H1 (cell line): Measurements from ENCODE around the gene RFLNA. TPM values are rescaled to one million over a fixed set of nuclear protein-coding genes. Genes with fewer than 3 reads are reported as not detected.

Source experiments
- CTCF ChIA-PET: fragments of 300-600 bp; sonication (Branson Sonifier 250); formaldehyde crosslinking; loops from one replicate; lab custom pipeline; 2021; ENCODE audit not compliant: partially characterized antibody; lab: Charles Lee
- POLR2A ChIA-PET: fragments of 300-600 bp; sonication (Branson Sonifier 250); formaldehyde crosslinking; loops from one replicate; lab custom pipeline; 2021; ENCODE audit warnings: inconsistent platforms; ENCODE audit not compliant: partially characterized antibody; lab: Charles Lee
- DNase-seq, 2 experiments: peaks; one replicate each; pipeline versions ENCODE4 v3.0.0 to v3.0.0-alpha.2; 2010 to 2022; ENCODE audit warnings: low spot score in 2 of 2, low read depth in 1 of 2, mixed read lengths in 1 of 2
- FAIRE-seq: peaks from 2 replicates; lab custom pipeline; 2011; peaks lifted over from hg19 to GRCh38; lab: Jason Lieb, UNC
- H2AFZ ChIP-seq: 2 replicates; pipeline ENCODE4 v1.8.1; 2012; ENCODE audit warnings: low read length, inconsistent platforms
- H2AK5ac ChIP-seq: 2 replicates; pipeline ENCODE4 v1.6.1; 2013; ENCODE audit warnings: low read depth, low read length
- H2BK120ac ChIP-seq: replicated peaks from 2 replicates; pipeline ENCODE3; 2013; ENCODE audit warnings: low read depth, low read length, inconsistent platforms
- H2BK12ac ChIP-seq: 2 replicates; pipeline ENCODE4 v1.6.1; 2013; ENCODE audit warnings: low read depth, low read length
- H2BK15ac ChIP-seq: 2 replicates; pipeline ENCODE4 v1.6.1; 2013; ENCODE audit warnings: low read length
- H2BK20ac ChIP-seq: 2 replicates; pipeline ENCODE4 v1.6.1; 2013; ENCODE audit warnings: low read length
- H2BK5ac ChIP-seq: 2 replicates; pipeline ENCODE4 v1.6.1; 2013; ENCODE audit warnings: low read depth, low read length
- H3K14ac ChIP-seq: 2 replicates; pipeline ENCODE4 v1.6.1; 2013; ENCODE audit warnings: inconsistent platforms; ENCODE audit not compliant: insufficient read length
- H3K18ac ChIP-seq: 2 replicates; pipeline ENCODE4 v1.6.1; 2013; ENCODE audit warnings: low read length; ENCODE audit errors: extremely low read depth
- H3K23ac ChIP-seq: 2 replicates; pipeline ENCODE4 v1.6.1; 2013; ENCODE audit warnings: inconsistent platforms; ENCODE audit not compliant: insufficient read length
- H3K23me2 ChIP-seq: 2 replicates; pipeline ENCODE4 v1.6.1; 2013; ENCODE audit warnings: low read depth, low read length
- H3K27ac ChIP-seq: 2 replicates; pipeline ENCODE4 v1.6.1; 2011; ENCODE audit warnings: low read depth, low read length, inconsistent platforms
- H3K27me3 ChIP-seq, 4 experiments: replicated peaks in 1 of 4; 1 replicate in 1 of 4; 2 replicates in 3 of 4; pipeline versions ENCODE4 v1.6.1 to v1.8.1; 2011 to 2013; ENCODE audit warnings: low read length in 3 of 4, mild to moderate bottlenecking in 3 of 4, inconsistent platforms in 2 of 4, mixed read lengths in 2 of 4, moderate library complexity in 1 of 4; ENCODE audit not compliant: control insufficient read depth in 3 of 4, insufficient read depth in 3 of 4; ENCODE audit errors: extremely low read depth in 1 of 4
- H3K36me3 ChIP-seq, 4 experiments: 2 replicates each; pipeline versions ENCODE4 v1.6.1 to v1.8.1; 2011 to 2013; ENCODE audit warnings: mild to moderate bottlenecking in 4 of 4, low read length in 3 of 4, moderate library complexity in 2 of 4, control low read depth in 1 of 4, inconsistent platforms in 1 of 4; ENCODE audit not compliant: insufficient read depth in 4 of 4, control insufficient read depth in 2 of 4
- H3K4ac ChIP-seq: replicated peaks from 2 replicates; pipeline ENCODE3; 2013; ENCODE audit warnings: low read length, low read depth, mixed read lengths, inconsistent platforms; ENCODE audit not compliant: insufficient read length
- H3K4me1 ChIP-seq, 4 experiments: replicated peaks in 1 of 4; 1 replicate in 1 of 4; 2 replicates in 3 of 4; pipeline versions ENCODE4 v1.6.1 to v1.8.1; 2011 to 2013; ENCODE audit warnings: low read length in 3 of 4, inconsistent platforms in 2 of 4, mixed read lengths in 1 of 4; ENCODE audit not compliant: insufficient read depth in 4 of 4, control insufficient read depth in 3 of 4
- H3K4me2 ChIP-seq, 2 experiments: 2 replicates each; pipeline versions ENCODE4 v1.6.1 to v1.8.1; 2011 to 2013; ENCODE audit warnings: low read depth in 2 of 2, low read length in 2 of 2, control low read depth in 1 of 2, inconsistent platforms in 1 of 2, mild to moderate bottlenecking in 1 of 2; ENCODE audit not compliant: insufficient read depth in 1 of 2
- H3K4me3 ChIP-seq, 4 experiments: fragments of 200-600, 300-600 bp in 1 of 4; sonication (generic), shearing (Covaris generic), sonication (Bioruptor Twin) in 1 of 4; 2 replicates each; pipeline versions ENCODE4 v1.5.1 to v1.8.1; 2011 to 2016; ENCODE audit warnings: low read length in 4 of 4, low read depth in 3 of 4, control low read depth in 2 of 4, inconsistent platforms in 2 of 4, mild to moderate bottlenecking in 2 of 4, mixed read lengths in 1 of 4, moderate library complexity in 1 of 4; ENCODE audit not compliant: insufficient read depth in 2 of 4; ENCODE audit errors: extremely low read depth in 1 of 4
- H3K56ac ChIP-seq: replicated peaks from 2 replicates; pipeline ENCODE3; 2013; ENCODE audit warnings: low read depth, mild to moderate bottlenecking, mixed read lengths, low read length, inconsistent platforms; ENCODE audit not compliant: insufficient read length
- H3K79me1 ChIP-seq: 2 replicates; pipeline ENCODE4 v1.6.1; 2013; ENCODE audit warnings: low read depth, low read length, control low read depth
- H3K79me2 ChIP-seq, 2 experiments: 2 replicates each; pipeline versions ENCODE4 v1.6.1 to v1.8.1; 2012 to 2013; ENCODE audit warnings: low read length in 2 of 2, mild to moderate bottlenecking in 2 of 2, inconsistent platforms in 1 of 2; ENCODE audit not compliant: insufficient read depth in 2 of 2, control insufficient read depth in 1 of 2
- H3K9ac ChIP-seq, 4 experiments: replicated peaks in 1 of 4; 1 replicate in 1 of 4; 2 replicates in 3 of 4; pipeline versions ENCODE4 v1.6.1 to v1.8.1; 2011 to 2013; ENCODE audit warnings: low read depth in 3 of 4, low read length in 3 of 4, control low read depth in 2 of 4, mild to moderate bottlenecking in 2 of 4, moderate library complexity in 2 of 4, inconsistent platforms in 1 of 4; ENCODE audit errors: extremely low read depth in 1 of 4
- H3K9me3 ChIP-seq, 2 experiments: 2 replicates each; pipeline versions ENCODE4 v1.6.1 to v1.8.1; 2012 to 2013; ENCODE audit warnings: mild to moderate bottlenecking in 2 of 2, moderate library complexity in 2 of 2, control low read depth in 1 of 2, inconsistent platforms in 1 of 2, low read depth in 1 of 2, low read length in 1 of 2, mixed read lengths in 1 of 2; ENCODE audit not compliant: insufficient read depth in 2 of 2
- H4K20me1 ChIP-seq, 2 experiments: replicated peaks in 1 of 2; 2 replicates each; pipeline versions ENCODE3 to v1.8.1; 2011 to 2013; ENCODE audit warnings: inconsistent platforms in 2 of 2, low read length in 2 of 2, mild to moderate bottlenecking in 1 of 2; ENCODE audit not compliant: insufficient read depth in 2 of 2, control insufficient read depth in 1 of 2
- H4K5ac ChIP-seq: 2 replicates; pipeline ENCODE4 v1.6.1; 2013; ENCODE audit warnings: low read length, low read depth, mixed read lengths, inconsistent platforms; ENCODE audit not compliant: insufficient read length
- H4K8ac ChIP-seq: 2 replicates; pipeline ENCODE4 v1.8.0; 2013; ENCODE audit warnings: mild to moderate bottlenecking, moderate library complexity, low read length, inconsistent platforms; ENCODE audit not compliant: insufficient read depth; ENCODE audit errors: extremely low read depth
- H4K91ac ChIP-seq: replicated peaks from 2 replicates; pipeline ENCODE3; 2013; ENCODE audit warnings: low read length, mixed read lengths, inconsistent platforms; ENCODE audit not compliant: insufficient read length
- BCL11A ChIP-seq, 2 experiments: IDR thresholded peaks; one replicate each; pipeline ENCODE4 v1.6.1; 2011; ENCODE audit warnings: low read depth in 2 of 2, low read length in 2 of 2, mild to moderate bottlenecking in 2 of 2
- GABPA ChIP-seq: IDR thresholded peaks from 2 replicates; pipeline ENCODE4 v1.6.1; 2011; ENCODE audit warnings: mild to moderate bottlenecking, low read length, moderate library complexity, borderline replicate concordance; ENCODE audit not compliant: insufficient read depth
- HDAC2 ChIP-seq, 2 experiments: fragments of 300-600 bp in 1 of 2; sonication (generic) in 1 of 2; IDR thresholded peaks; 2 replicates each; pipeline ENCODE4 v1.6.1; 2011 to 2012; ENCODE audit warnings: low read depth in 2 of 2, low read length in 2 of 2, mild to moderate bottlenecking in 2 of 2, moderate library complexity in 2 of 2, borderline replicate concordance in 1 of 2, inconsistent platforms in 1 of 2
- POLR2A ChIP-seq, 2 experiments: IDR thresholded peaks; 1 replicate in 1 of 2; 2 replicates in 1 of 2; pipeline ENCODE4 v1.6.1; 2011; ENCODE audit warnings: low read depth in 2 of 2, low read length in 2 of 2, mild to moderate bottlenecking in 2 of 2; ENCODE audit errors: control extremely low read depth in 1 of 2
- POU5F1 ChIP-seq: IDR thresholded peaks from 2 replicates; pipeline ENCODE4 v1.6.1; 2011; ENCODE audit warnings: low read depth, mild to moderate bottlenecking, low read length, moderate library complexity
- TAF1 ChIP-seq: IDR thresholded peaks from 2 replicates; pipeline ENCODE4 v1.6.1; 2011; ENCODE audit warnings: mild to moderate bottlenecking, low read depth, low read length
- TEAD4 ChIP-seq: IDR thresholded peaks from 2 replicates; pipeline ENCODE4 v1.6.1; 2012; ENCODE audit warnings: low read depth, low read length, inconsistent platforms, mixed read lengths
- YY1 ChIP-seq: IDR thresholded peaks from 2 replicates; pipeline ENCODE4 v1.6.1; 2011; ENCODE audit warnings: low read depth, mild to moderate bottlenecking, low read length
- WGBS, 2 experiments: shearing (Covaris generic) in 1 of 2; methylation state at CpG; one replicate each; pipeline versions ENCODE4 v1.1.6 to v1.1.7; 2013 to 2015; ENCODE audit warnings: low lambda C conversion rate in 2 of 2, mixed read lengths in 2 of 2, inconsistent platforms in 1 of 2, low coverage in 1 of 2, missing lambda C conversion rate in 1 of 2; ENCODE audit not compliant: insufficient replicate concordance in 2 of 2, insufficient coverage in 1 of 2, insufficient read length in 1 of 2; ENCODE audit errors: extremely low coverage in 1 of 2, missing lambda C conversion rate in 1 of 2; 5-methylcytosine and 5-hydroxymethylcytosine counted together
- polyA plus RNA-seq, 7 experiments: library from polyadenylated mRNA; depleted of rRNA in 3 of 7; stranded (reverse) in 5 of 7; unstranded in 2 of 7; fragments of >200 nt in 5 of 7; fragments of 200-250 nt in 2 of 7; gene quantifications; 1 replicate in 5 of 7; 2 replicates in 1 of 7; 4 replicates in 1 of 7; pipeline versions ENCODE4 v1.2.1 to v1.2.3, GENCODE V29; 2011 to 2013; ENCODE audit warnings: missing spikeins in 2 of 7, mixed read lengths in 2 of 7
- total RNA-seq: library from RNA; stranded (reverse); fragmentation: NEBNext Ultra II Directional; extraction: Animal tissue kit (Norgen Biotek cat#: 25700); gene quantifications from 2 replicates; pipeline ENCODE4 v1.2.1, GENCODE V29; 2021
- TF ChIP-seq, protein P1 (sequence below): IDR thresholded peaks from 2 replicates; pipeline ENCODE4 v1.6.1; 2011; ENCODE audit warnings: low read length, improper control_type of control experiment

RFLNA gene
- total and polyA plus RNA-seq, 2 of the 8 experiments (the other 6 are each of a cell fraction or from before 2014, with no cell fraction given) = 6.4 to 6.6 TPM

DNA sequence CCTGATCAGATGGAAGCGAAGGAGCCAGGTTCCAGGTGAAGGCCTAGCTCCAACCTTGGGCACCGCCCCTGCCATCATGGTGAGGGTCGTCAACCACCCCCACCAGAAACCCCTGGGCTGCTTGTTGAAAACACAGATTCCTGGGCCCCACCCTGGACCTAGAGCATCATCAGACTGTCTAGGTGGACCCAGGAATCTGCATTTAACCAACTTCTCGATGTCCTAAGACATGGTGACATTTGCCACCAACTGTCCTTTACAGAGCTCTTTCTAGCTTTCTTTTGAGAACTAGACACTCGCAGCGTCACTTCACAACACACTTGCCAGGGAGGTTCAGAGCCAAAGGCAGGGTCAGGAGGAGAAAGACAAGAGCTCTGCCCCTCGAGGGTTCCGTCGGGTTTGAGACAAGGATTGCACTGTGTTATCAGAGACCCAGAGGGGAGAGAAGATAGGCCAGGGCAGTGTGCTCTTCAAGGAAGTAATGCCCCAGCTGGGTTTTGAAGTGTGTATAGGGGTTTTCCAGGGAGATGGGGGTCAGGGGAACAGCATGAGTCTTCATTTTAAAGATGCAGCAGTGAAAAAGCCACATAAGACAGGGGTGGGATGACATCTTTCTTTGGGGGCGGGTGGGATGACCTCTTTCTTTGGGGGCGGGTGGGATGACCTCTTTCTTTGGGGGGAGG, 24.6 kb downstream of the RFLNA start:
- no peak overlapping the region for H2BK120ac ChIP-seq
- no peak overlapping the region for H4K5ac ChIP-seq
- H3K4ac ChIP-seq = peak overlapping the region; percentile 12
- no peaks in the 10 kb centered on the region; a peak in 1 of 4 replicates for H3K79me2 ChIP-seq
- no peak overlapping the region for H3K56ac ChIP-seq
- 0 out of 2 replicates have a peak overlapping the region, but pooled peaks have one; percentile 65 for H2AK5ac ChIP-seq
- TF ChIP-seq BCL11A (IDR thresholded peaks at IDR 0.05; ENCODE audit: low read depth in 2 of 2, low read length in 2 of 2) (no peak), POU5F1 (no peak), GABPA (no peak), TAF1 (no peak), TEAD4 (no peak), POLR2A (IDR thresholded peaks at IDR 0.05; ENCODE audit: control extremely low read depth in 1 of 2, low read depth in 2 of 2, low read length in 2 of 2) (no peak), YY1 (no peak), HDAC2 (IDR thresholded peaks at IDR 0.05; ENCODE audit: borderline replicate concordance in 1 of 2, low read depth in 2 of 2, low read length in 2 of 2) (no peak)
- TF ChIP-seq, protein P1, sequence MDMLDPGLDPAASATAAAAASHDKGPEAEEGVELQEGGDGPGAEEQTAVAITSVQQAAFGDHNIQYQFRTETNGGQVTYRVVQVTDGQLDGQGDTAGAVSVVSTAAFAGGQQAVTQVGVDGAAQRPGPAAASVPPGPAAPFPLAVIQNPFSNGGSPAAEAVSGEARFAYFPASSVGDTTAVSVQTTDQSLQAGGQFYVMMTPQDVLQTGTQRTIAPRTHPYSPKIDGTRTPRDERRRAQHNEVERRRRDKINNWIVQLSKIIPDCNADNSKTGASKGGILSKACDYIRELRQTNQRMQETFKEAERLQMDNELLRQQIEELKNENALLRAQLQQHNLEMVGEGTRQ = no peak
- H3K27me3 ChIP-seq = no peaks in the 10 kb centered on the region; a peak in 1 of 7 replicates
- no peak overlapping the region for H3K4me3 ChIP-seq
- H3K9me3 ChIP-seq = peaks cover 11 to 16% of the 10 kb centered on the region in 2 experiments
- H3K18ac ChIP-seq = peak overlapping the region; percentile 15
- FAIRE-seq = no peak
- H2BK12ac ChIP-seq = no peak overlapping the region; the same call in 1 of the 2 replicates
- no peak for DNase-seq
- H2BK5ac ChIP-seq = peak overlapping the region; percentile 30; the same call in 1 of the 2 replicates
- no peaks in the 10 kb centered on the region for H4K20me1 ChIP-seq
- 87% methylated on average over 9 of the region's 11 CpGs; no CpG with 5 or more reads in 1 of the 2 experiments for WGBS, 2 experiments
- H3K27ac ChIP-seq = no peak overlapping the region
- ChIA-PET CTCF (interaction anchor here (0.6 to 9.1 kb wide), 15 partner anchors 9 to 490 kb away, joined by 3 to 78 read pairs (median 4); no protein-coding TSS in a partner anchor), POLR2A (interaction anchor here (0.6 to 1.9 kb wide), 6 partner anchors 9 to 285 kb away, joined by 3 to 6 read pairs (median 4); partner anchors contain the start of gene RFLNA)
- H2BK15ac ChIP-seq = no peak overlapping the region
- H2BK20ac ChIP-seq = 0 out of 2 replicates have a peak overlapping the region, but pooled peaks have one; percentile 23
- peak overlapping the region; percentile 15 for H4K91ac ChIP-seq
- no peak overlapping the region for H4K8ac ChIP-seq
- H3K4me1 ChIP-seq = peaks cover 6 to 31% (median 19%) of the 10 kb centered on the region in 4 experiments
- H3K23me2 ChIP-seq = no peaks in the 10 kb centered on the region
- no peaks in the 10 kb centered on the region for H3K79me1 ChIP-seq
- H3K9ac ChIP-seq = no peak overlapping the region
- no peak overlapping the region for H2AFZ ChIP-seq
- H3K23ac ChIP-seq = no peak overlapping the region
- H3K36me3 ChIP-seq = peaks cover 4 to 12% (median 11%) of the 10 kb centered on the region in 4 experiments; a peak in 7 of 8 replicates
- no peak overlapping the region for H3K14ac ChIP-seq
- no peak overlapping the region for H3K4me2 ChIP-seq
